ENCODE results near the gene PPM1F.
"Not testable (repeated sequence)": the region's sequence is repeated elsewhere in the genome, so short reads cannot be mapped to it uniquely, and the experiment has no call there.

PPM1F gene

DNA sequence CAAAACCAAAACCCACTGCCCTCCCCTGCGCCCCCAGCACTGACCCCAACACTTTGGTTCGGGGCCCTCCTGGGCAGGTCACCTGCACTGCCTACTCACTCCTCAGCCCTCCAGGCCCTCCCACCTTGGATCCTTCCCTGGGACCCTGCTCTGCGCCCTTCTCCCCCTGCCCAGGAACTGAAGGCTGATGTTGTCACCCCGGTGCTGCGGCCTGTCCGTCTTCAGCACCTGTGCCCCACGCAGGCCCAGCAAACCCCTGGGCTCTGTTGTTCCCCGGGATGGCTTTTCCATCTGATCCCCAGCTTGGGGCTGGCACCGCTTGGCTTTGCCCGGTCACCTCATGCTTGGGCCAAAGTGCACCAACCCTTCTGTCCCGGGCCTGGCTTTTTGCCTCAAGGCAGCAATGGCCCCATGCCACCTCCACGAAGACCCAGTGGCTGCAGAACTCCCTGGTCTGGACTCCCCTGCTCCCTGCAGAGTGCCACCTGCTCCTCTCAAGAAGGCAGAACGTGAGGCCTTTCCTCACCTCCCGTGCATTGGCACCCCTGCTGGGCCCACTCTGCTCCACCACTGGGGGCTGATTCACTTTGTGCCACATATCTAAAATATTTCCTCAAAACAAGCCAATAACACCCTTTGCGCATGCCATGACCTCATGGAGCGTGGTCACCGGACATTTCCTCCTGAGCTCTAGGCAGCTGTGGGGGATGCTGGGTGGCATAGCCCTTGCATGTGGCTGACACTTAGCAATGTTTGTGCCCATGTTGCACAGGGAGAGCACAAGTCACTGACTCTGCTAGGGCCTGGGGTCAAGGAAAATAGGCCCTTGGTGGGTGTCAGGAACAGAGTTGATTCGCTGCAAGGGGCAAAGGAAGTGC lies 8.8 kb downstream of the PPM1F start:
- H3K27ac ChIP-seq = peak overlapping the region; percentile 95

GRCh38 chr22:21942407-21943343 lies 10.0 kb downstream of the PPM1F start:
- peak; percentile 46 for DNase-seq (ENCODE audit: low read depth, low spot score)
- H3K27ac ChIP-seq = peak overlapping the region; percentile 95

More for the DNA sequence above, 8.8 kb downstream of the PPM1F start:
- no peak for DNase-seq (ENCODE audit: low read depth, low spot score)

- DNase-seq (ENCODE audit: low read depth, low spot score) = no peak
- peak overlapping the region; percentile 95 for H3K27ac ChIP-seq
Measured at GRCh38 chr22:21941921-21942320, 10.7 kb downstream of the PPM1F start.

DNA sequence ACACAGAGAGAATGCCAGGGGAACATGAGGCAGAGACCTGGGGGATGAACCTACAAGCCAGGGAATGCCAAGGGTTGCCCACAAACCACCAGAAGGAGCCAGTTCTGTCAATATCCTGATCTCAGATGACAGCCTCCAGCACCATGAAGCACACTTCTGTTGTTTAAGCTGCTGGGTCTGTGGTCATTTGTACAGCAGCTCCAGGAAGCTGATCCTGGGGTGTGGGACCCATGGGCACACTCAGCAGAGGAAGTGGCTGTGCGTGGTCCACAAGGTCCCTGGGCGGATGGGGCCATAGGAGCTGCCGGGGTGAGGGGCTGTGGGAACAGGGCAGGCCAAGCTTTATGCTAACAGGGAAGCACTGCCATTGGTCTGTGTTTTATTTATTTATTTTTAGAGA lies 12.1 kb downstream of the PPM1F start:
- H3K27ac ChIP-seq = no peak overlapping the region
- no peak for DNase-seq (ENCODE audit: low read depth, low spot score)

GRCh38 chr22:21939935-21940334 lies 12.7 kb downstream of the PPM1F start:
- not testable (repeated sequence) for DNase-seq (ENCODE audit: low read depth, low spot score); H3K27ac ChIP-seq

GRCh38 chr22:21939461-21939913 lies 13.2 kb downstream of the PPM1F start:
- no peak for DNase-seq (ENCODE audit: low read depth, low spot score)
- peak overlapping the region; percentile 100 for H3K27ac ChIP-seq

GRCh38 chr22:21938906-21939305 lies 13.7 kb downstream of the PPM1F start:
- peak overlapping the region; percentile 100 for H3K27ac ChIP-seq
- no peak for DNase-seq (ENCODE audit: low read depth, low spot score)

- DNase-seq (ENCODE audit: low read depth, low spot score) = no peak
- peak overlapping the region; percentile 100 for H3K27ac ChIP-seq
Measured at GRCh38 chr22:21938071-21938822, 14.4 kb downstream of the PPM1F start.

- DNase-seq (ENCODE audit: low read depth, low spot score) = peak; percentile 66
- H3K27ac ChIP-seq = peak overlapping the region; percentile 100
Measured at GRCh38 chr22:21937821-21938070, 14.9 kb downstream of the PPM1F start.

GRCh38 chr22:21937041-21937820 lies 15.4 kb downstream of the PPM1F start:
- peak overlapping the region; percentile 100 for H3K27ac ChIP-seq
- peak; percentile 44 for DNase-seq (ENCODE audit: low read depth, low spot score)

DNA sequence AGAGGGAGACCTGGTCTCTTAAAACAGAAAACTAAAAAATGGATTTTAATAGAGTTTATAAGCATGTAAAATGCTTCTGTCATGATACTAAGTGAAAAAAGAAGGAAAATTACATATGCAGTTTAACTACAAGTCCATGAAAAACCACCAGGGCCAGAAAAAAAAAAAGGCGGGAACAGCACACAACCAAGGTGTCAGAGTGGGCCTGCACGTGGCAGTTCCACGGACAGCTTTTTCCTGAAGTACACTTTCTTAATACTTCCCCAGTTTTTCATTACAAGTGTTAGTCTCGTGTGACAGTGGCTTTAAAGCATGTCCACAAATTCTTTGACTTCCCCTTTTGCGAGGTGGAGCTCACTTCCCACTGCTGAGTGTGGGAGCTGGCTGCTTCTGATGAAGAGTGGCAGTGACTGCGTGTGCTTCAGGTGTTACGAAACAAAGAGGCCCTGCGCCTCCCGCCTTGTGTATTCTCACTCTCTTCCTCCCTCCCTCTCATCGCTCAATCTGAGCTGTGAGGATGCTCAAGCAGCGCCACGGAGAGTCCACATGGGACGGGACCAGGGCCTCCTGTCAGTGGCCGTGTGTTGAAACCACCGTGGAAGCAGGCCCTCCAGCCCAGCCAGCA lies 16.4 kb downstream of the PPM1F start:
- H3K27ac ChIP-seq = peak overlapping the region; percentile 100
- DNase-seq (ENCODE audit: low read depth, low spot score) = no peak

DNA sequence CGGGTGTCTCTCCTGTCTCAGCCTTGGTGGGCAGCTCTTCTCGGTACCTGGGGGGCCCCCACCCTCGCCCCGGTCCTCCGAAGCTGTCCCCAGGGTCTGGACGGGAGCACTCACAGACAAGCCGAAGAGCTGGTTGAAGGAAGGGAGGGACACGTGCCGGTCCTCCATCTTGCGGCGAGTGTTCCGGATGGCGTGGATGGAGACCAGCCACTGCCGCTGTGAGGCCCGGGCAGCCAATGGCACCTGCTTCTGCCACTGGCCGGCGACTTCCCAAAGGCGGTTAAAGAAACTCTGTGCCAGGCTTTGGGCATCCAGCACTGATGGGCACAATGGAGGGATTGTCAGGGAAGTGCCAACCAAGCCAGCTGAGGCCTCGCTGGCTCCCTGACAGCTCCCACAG lies 18.7 kb downstream of the PPM1F start:
- no peak for DNase-seq (ENCODE audit: low read depth, low spot score)
- no peak overlapping the region for H3K27ac ChIP-seq

- H3K27ac ChIP-seq = no peak overlapping the region
- DNase-seq (ENCODE audit: low read depth, low spot score) = no peak
Measured at GRCh38 chr22:21933413-21933812, 19.2 kb downstream of the PPM1F start.

DNA sequence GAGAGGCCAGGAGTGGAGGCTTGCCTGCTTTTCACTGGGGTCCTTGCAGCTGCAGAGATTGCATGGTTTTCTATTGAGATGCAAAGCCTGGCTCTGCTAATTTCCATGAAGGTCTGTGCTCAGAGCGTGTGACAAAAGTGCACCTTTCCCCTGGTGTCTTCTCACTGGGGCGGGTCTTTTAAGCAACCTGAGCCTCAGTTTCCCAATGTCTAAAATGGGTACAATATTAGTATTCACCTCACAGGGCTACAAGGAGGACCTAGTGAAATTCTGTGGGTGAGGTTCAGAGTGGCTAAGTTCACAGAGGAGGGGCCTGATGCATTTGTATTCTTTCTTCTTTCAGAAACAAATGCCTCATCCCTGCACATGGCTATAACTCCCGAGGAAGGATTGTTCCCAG lies 20.3 kb downstream of the PPM1F start:
- DNase-seq (ENCODE audit: low read depth, low spot score) = no peak
- no peak overlapping the region for H3K27ac ChIP-seq

- no peak overlapping the region for H3K27ac ChIP-seq
- DNase-seq (ENCODE audit: low read depth, low spot score) = no peak
Measured at GRCh38 chr22:21931056-21931455, 21.6 kb downstream of the PPM1F start.

DNA sequence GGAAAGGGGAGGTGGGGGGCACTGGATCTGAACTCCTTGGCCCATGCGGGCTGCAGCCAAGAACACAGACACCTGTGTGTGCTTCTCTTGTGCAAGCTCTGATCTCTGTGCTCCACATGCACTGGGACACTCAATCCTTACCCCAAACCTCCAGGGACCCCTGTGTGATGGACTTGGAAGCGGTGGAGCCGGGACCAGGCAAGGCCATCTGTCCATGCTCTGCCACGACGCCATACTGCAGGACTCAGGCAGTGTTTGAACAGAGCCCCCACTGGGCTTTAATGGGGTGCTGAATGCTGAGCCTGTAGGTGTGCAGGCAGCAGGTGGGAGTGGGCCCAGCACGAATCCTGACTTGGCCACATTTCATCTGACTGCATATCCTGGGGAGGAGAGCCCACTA lies 23.4 kb downstream of the PPM1F start:
- no peak for DNase-seq (ENCODE audit: low read depth, low spot score)
- no peak overlapping the region for H3K27ac ChIP-seq

GRCh38 chr22:21928048-21928447 lies 24.6 kb downstream of the PPM1F start:
- H3K27ac ChIP-seq = no peak overlapping the region
- no peak for DNase-seq (ENCODE audit: low read depth, low spot score)

- H3K27ac ChIP-seq = no peak overlapping the region
- DNase-seq (ENCODE audit: low read depth, low spot score) = no peak
Measured at GRCh38 chr22:21927174-21927823, 25.3 kb downstream of the PPM1F start.

DNA sequence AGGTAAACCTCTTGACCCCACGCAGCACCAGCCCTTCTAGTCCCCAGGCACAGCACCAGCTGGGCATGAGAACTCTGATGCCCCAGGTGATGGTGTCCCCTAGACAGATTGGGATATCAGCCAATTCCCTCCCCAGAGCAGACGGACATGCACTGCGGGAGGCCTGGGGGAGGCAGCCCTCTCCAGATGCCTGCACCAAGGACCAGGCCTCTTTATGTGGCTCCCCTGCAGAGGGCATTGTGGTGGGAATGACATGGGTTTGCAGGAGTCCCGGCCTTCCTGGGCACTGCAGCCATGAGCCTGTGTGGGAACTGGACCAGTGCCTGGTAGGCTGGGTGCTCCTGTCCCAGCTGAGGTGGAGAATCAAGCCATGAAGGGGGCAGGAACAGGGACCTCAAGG lies 25.9 kb downstream of the PPM1F start:
- H3K27ac ChIP-seq = no peak overlapping the region
- no peak for DNase-seq (ENCODE audit: low read depth, low spot score)
